A549 (cell line): ENCODE data around the gene CSNK1E. TPM values are rescaled to one million over a fixed set of nuclear protein-coding genes. Genes with fewer than 3 reads are reported as not detected.
A peak's percentile ranks its signal among the peaks of the same experiment; 100 is the strongest.

ENCODE experiments used
- ATAC-seq, 2 experiments: fragments of 200-7000 bp in 1 of 2; fragments of >200 bp in 1 of 2; cut with Nextera tagmentation in 1 of 2; cut with Tn5 transposase in 1 of 2; 3 replicates each; pipeline versions ENCODE4 v1.8.0 to v1.9.1; 2018 to 2020; ENCODE audit warnings: mild to moderate bottlenecking in 1 of 2, moderate library complexity in 1 of 2
- CTCF ChIA-PET: fragments of 300-600 bp; sonication (Branson Sonifier 250); formaldehyde crosslinking; extraction: SDS; loops from one replicate; lab custom pipeline; 2021; ENCODE audit warnings: antibody characterized with exemption, inconsistent platforms; lab: Yijun Ruan, JAX
- POLR2A ChIA-PET: fragments of 350-600 bp; formaldehyde crosslinking; extraction: SDS; loops from one replicate; lab custom pipeline; 2021; ENCODE audit warnings: antibody characterized with exemption, inconsistent platforms; lab: Yijun Ruan, JAX
- DNase-seq, 2 experiments: peaks; one replicate each; pipeline versions ENCODE4 v3.0.0 to v3.0.0-alpha.2; 2011 to 2016; ENCODE audit warnings: low read depth in 1 of 2, low spot score in 1 of 2
- FAIRE-seq: peaks from 2 replicates; lab custom pipeline; 2011; peaks lifted over from hg19 to GRCh38; lab: Jason Lieb, UNC
- H3K27ac ChIP-seq, 2 experiments: fragments of >200 bp; sonication (Bioruptor Twin); formaldehyde crosslinking; 3 replicates each; pipeline ENCODE4 v1.5.1; 2016 to 2017
- H3K4me1 ChIP-seq: fragments of >200 bp; sonication (Bioruptor Twin); formaldehyde crosslinking; 3 replicates; pipeline ENCODE4 v1.6.1; 2016
- H3K4me2 ChIP-seq: fragments of >200 bp; sonication (Bioruptor Twin); formaldehyde crosslinking; 3 replicates; pipeline ENCODE4 v1.6.1; 2016
- H3K4me3 ChIP-seq: fragments of >200 bp; sonication (Bioruptor Twin); formaldehyde crosslinking; 3 replicates; pipeline ENCODE4 v1.5.1; 2016
- H3K9me3 ChIP-seq: fragments of >200 bp; sonication (Bioruptor Twin); formaldehyde crosslinking; 3 replicates; pipeline ENCODE4 v1.6.1; 2016
- CEBPB ChIP-seq, 2 experiments: fragments of >200 bp in 1 of 2; sonication (Bioruptor Twin) in 1 of 2; formaldehyde crosslinking in 1 of 2; IDR thresholded peaks; 2 replicates each; pipeline ENCODE4 v1.6.1; 2012 to 2016
- CHD4 ChIP-seq: fragments of 200-600 bp; sonication (generic); IDR thresholded peaks from 2 replicates; pipeline ENCODE4 v1.6.1; 2016; ENCODE audit warnings: antibody characterized with exemption, mild to moderate bottlenecking, borderline replicate concordance
- EHF ChIP-seq: fragments of 250-450 bp; sonication (Bioruptor Pico); IDR thresholded peaks from 2 replicates; pipeline ENCODE4 v1.5.0; 2020; ENCODE audit warnings: mild to moderate bottlenecking
- ESRRA ChIP-seq: fragments of 150-350 bp; IDR thresholded peaks from 2 replicates; pipeline ENCODE4 v1.6.1; 2014; ENCODE audit warnings: mild to moderate bottlenecking, low read length, borderline replicate concordance
- FOSL2 ChIP-seq, 2 experiments: fragments of 450-650 bp in 1 of 2; fragments of >200 bp in 1 of 2; sonication (Bioruptor Twin) in 1 of 2; formaldehyde crosslinking; IDR thresholded peaks; 2 replicates each; pipeline versions ENCODE4 v1.5.0 to v1.6.1; 2016 to 2020; ENCODE audit warnings: mild to moderate bottlenecking in 1 of 2, moderate library complexity in 1 of 2
- HEYL ChIP-seq: fragments of 250-450 bp; sonication (Bioruptor Pico); IDR thresholded peaks from 2 replicates; pipeline ENCODE4 v1.8.0; 2021; ENCODE audit warnings: mild to moderate bottlenecking, moderate library complexity
- HOXB13 ChIP-seq: fragments of 250-450 bp; sonication (Bioruptor Pico); IDR thresholded peaks from 2 replicates; pipeline ENCODE4 v1.5.0; 2020; ENCODE audit warnings: low read depth, mild to moderate bottlenecking, moderate library complexity
- JUNB ChIP-seq: fragments of >200 bp; sonication (Bioruptor Twin); formaldehyde crosslinking; IDR thresholded peaks from 2 replicates; pipeline ENCODE4 v1.6.1; 2016
- NPAS2 ChIP-seq: fragments of 250-450 bp; sonication (Bioruptor Pico); IDR thresholded peaks from 2 replicates; pipeline ENCODE4 v1.8.0; 2022; ENCODE audit warnings: mild to moderate bottlenecking, moderate library complexity, borderline replicate concordance
- POLR2A ChIP-seq: IDR thresholded peaks from 2 replicates; pipeline ENCODE4 v1.6.1; 2012; ENCODE audit warnings: mild to moderate bottlenecking, low read length
- POLR2AphosphoS2 ChIP-seq: conservative IDR thresholded peaks from 2 replicates; pipeline ENCODE4 v1.6.1; 2012; ENCODE audit warnings: low read length, improper control_type of control experiment, inconsistent platforms
- RAD21 ChIP-seq, 2 experiments: fragments of >200 bp in 1 of 2; sonication (Bioruptor Twin) in 1 of 2; formaldehyde crosslinking in 1 of 2; IDR thresholded peaks in 1 of 2; conservative IDR thresholded peaks in 1 of 2; 2 replicates in 1 of 2; 3 replicates in 1 of 2; pipeline ENCODE4 v1.6.1; 2012 to 2018; ENCODE audit warnings: inconsistent platforms in 1 of 2
- RARB ChIP-seq: fragments of 250-450 bp; sonication (Bioruptor Pico); IDR thresholded peaks from 2 replicates; pipeline ENCODE4 v1.8.0; 2021; ENCODE audit warnings: mild to moderate bottlenecking, moderate library complexity
- SREBF2 ChIP-seq: fragments of 450-650 bp; IDR thresholded peaks from 2 replicates; pipeline ENCODE4 v1.6.1; 2014; ENCODE audit warnings: mild to moderate bottlenecking, moderate library complexity
- TFCP2L1 ChIP-seq: fragments of 250-450 bp; sonication (Bioruptor Pico); IDR thresholded peaks from 2 replicates; pipeline ENCODE4 v1.5.0; 2021; ENCODE audit warnings: mild to moderate bottlenecking
- TP53 ChIP-seq: fragments of 250-450 bp; sonication (Bioruptor Pico); IDR thresholded peaks from 2 replicates; pipeline ENCODE4 v1.5.0; 2021; ENCODE audit warnings: mild to moderate bottlenecking, moderate library complexity
- ZFP36 ChIP-seq: fragments of 450-650 bp; IDR thresholded peaks from 2 replicates; pipeline ENCODE4 v1.6.1; 2014; ENCODE audit warnings: borderline replicate concordance; ENCODE audit not compliant: partially characterized antibody
- ZSCAN20 ChIP-seq: fragments of 250-450 bp; sonication (Bioruptor Pico); IDR thresholded peaks from 2 replicates; pipeline ENCODE4 v1.8.0; 2022; ENCODE audit warnings: mild to moderate bottlenecking, moderate library complexity
- WGBS: methylation state at CpG from one replicate; pipeline ENCODE4 v1.1.6; 2017; ENCODE audit errors: missing lambda C conversion rate; 5-methylcytosine and 5-hydroxymethylcytosine counted together
- polyA plus RNA-seq, 4 experiments: library from polyadenylated mRNA; depleted of rRNA in 3 of 4; stranded (reverse); fragments of >200 nt; fragmentation: RNase III in 1 of 4; extraction: RNeasy Plus Mini Kit Qiagen cat#74134 plus additional on column Dnase treatment in 1 of 4; gene quantifications; 2 replicates in 3 of 4; 3 replicates in 1 of 4; pipeline ENCODE4 v1.2.3, GENCODE V29; 2011 to 2017
- TF ChIP-seq, protein P1 (sequence below): fragments of >200 bp; sonication (Bioruptor Twin); formaldehyde crosslinking; IDR thresholded peaks from 2 replicates; pipeline ENCODE4 v1.6.1; 2016
- TF ChIP-seq, protein P2 (sequence below): fragments of >200 bp; sonication (Bioruptor Twin); formaldehyde crosslinking; IDR thresholded peaks from 3 replicates; pipeline ENCODE4 v1.5.1; 2016
- TF ChIP-seq, protein P3 (sequence below): IDR thresholded peaks from 2 replicates; pipeline ENCODE4 v1.6.1; 2012
- TF ChIP-seq, protein P4 (sequence below): IDR thresholded peaks from 2 replicates; pipeline ENCODE4 v1.6.1; 2012
- TF ChIP-seq, protein P5 (sequence below): fragments of 250-450 bp; sonication (Bioruptor Pico); IDR thresholded peaks from 2 replicates; pipeline ENCODE4 v1.5.0; 2021; ENCODE audit warnings: mild to moderate bottlenecking, moderate library complexity, borderline replicate concordance

CSNK1E gene
- polyA plus RNA-seq, 2 of the 4 experiments (the other 2 are of a cell fraction) = 59.3 to 60.9 TPM

DNA sequence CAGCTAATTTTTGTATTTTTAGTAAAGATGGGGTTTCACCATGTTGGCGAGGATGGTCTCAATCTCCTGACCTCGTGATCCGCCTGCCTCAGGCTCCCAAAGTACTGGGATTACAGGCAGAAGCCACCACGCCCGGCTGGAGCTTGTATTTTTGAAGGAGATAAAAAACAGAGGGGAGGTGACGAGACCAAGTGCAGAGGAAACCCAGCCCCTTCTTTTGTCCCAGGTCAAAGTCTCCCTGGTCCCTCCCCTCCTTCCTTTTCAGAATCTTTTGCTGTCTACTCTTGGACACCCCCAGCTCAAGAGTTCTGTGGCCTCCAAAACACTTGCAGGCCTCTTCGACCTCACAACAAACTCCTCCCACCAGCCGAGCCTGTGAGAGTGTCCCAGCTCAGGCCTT lies 32.2 kb downstream of the CSNK1E start:
- Histone ChIP-seq H3K4me2 (no peak overlapping the region), H3K9me3 (no peaks in the 10 kb centered on the region), H3K4me1 (peaks cover 29% of the 10 kb centered on the region), H3K27ac (0 out of 6 replicates have a peak overlapping the region, but pooled peaks of 1 of the 2 experiments have one; percentile 33), H3K4me3 (no peak overlapping the region)
- CTCF ChIA-PET = interaction anchor here (0.8 to 1.2 kb wide), 3 partner anchors 11 to 170 kb away, joined by 3 to 4 read pairs (median 4); no protein-coding TSS in a partner anchor
- POLR2A ChIA-PET = no interaction called here
- WGBS = 87% methylated on average over 8 of the region's 8 CpGs
- DNase-seq = no peak
- no peak for ATAC-seq
- FAIRE-seq = no peak
- TF ChIP-seq TFCP2L1 (CRISPR knock-in tag) = no peak
- TF ChIP-seq, protein P1, sequence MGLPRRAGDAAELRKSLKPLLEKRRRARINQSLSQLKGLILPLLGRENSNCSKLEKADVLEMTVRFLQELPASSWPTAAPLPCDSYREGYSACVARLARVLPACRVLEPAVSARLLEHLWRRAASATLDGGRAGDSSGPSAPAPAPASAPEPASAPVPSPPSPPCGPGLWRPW = no peak
- TF ChIP-seq, protein P2, sequence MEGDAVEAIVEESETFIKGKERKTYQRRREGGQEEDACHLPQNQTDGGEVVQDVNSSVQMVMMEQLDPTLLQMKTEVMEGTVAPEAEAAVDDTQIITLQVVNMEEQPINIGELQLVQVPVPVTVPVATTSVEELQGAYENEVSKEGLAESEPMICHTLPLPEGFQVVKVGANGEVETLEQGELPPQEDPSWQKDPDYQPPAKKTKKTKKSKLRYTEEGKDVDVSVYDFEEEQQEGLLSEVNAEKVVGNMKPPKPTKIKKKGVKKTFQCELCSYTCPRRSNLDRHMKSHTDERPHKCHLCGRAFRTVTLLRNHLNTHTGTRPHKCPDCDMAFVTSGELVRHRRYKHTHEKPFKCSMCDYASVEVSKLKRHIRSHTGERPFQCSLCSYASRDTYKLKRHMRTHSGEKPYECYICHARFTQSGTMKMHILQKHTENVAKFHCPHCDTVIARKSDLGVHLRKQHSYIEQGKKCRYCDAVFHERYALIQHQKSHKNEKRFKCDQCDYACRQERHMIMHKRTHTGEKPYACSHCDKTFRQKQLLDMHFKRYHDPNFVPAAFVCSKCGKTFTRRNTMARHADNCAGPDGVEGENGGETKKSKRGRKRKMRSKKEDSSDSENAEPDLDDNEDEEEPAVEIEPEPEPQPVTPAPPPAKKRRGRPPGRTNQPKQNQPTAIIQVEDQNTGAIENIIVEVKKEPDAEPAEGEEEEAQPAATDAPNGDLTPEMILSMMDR = no peak
- TF ChIP-seq CHD4 = no peak
- TF ChIP-seq RARB (CRISPR knock-in tag) = no peak
- TF ChIP-seq RAD21 (conservative IDR thresholded peaks at IDR 0.05 in 1 of 2, IDR thresholded peaks at IDR 0.05 in 1 of 2) = no peak
- TF ChIP-seq NPAS2 = no peak
- TF ChIP-seq POLR2AphosphoS2 = no peak
- TF ChIP-seq, protein P3, sequence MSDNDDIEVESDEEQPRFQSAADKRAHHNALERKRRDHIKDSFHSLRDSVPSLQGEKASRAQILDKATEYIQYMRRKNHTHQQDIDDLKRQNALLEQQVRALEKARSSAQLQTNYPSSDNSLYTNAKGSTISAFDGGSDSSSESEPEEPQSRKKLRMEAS = no peak
- no peak for TF ChIP-seq EHF
- TF ChIP-seq FOSL2 (IDR thresholded peaks at IDR 0.05) = no peak
- no peak for TF ChIP-seq FOSL2 (CRISPR knock-in tag; IDR thresholded peaks at IDR 0.05)
- no peak for TF ChIP-seq ZFP36
- no peak for TF ChIP-seq JUNB
- TF ChIP-seq ESRRA = no peak
- no peak for TF ChIP-seq POLR2A
- no peak for TF ChIP-seq HOXB13 (CRISPR knock-in tag)
- TF ChIP-seq, protein P4, sequence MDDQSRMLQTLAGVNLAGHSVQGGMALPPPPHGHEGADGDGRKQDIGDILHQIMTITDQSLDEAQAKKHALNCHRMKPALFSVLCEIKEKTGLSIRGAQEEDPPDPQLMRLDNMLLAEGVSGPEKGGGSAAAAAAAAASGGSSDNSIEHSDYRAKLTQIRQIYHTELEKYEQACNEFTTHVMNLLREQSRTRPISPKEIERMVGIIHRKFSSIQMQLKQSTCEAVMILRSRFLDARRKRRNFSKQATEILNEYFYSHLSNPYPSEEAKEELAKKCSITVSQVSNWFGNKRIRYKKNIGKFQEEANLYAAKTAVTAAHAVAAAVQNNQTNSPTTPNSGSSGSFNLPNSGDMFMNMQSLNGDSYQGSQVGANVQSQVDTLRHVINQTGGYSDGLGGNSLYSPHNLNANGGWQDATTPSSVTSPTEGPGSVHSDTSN = no peak

DNA sequence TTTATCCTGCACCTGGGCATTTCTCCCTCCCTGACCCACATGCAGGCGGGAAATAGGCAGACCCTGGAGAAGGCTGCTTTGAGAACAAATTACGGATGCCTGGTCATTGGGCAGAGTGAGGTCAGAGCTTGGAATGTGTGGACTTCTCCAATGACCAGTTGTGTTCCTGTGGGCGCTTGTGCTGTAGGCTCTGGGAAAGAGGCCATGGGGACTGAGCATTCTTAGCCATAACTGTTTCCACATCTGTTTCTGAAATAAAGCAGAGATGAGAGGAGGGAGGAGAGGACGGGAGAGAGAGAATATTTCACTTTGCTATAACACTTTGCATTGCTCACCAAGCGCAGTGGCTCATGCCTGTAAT lies 33.2 kb downstream of the CSNK1E start:
- ChIA-PET CTCF (interaction anchor here (0.6 to 2.8 kb wide), 4 partner anchors 12 to 229 kb away, joined by 4 to 13 read pairs (median 4); no protein-coding TSS in a partner anchor), POLR2A (no interaction called here)
- Histone ChIP-seq H3K4me1 (peaks cover 31% of the 10 kb centered on the region), H3K4me2 (peak overlapping the region; percentile 68), H3K4me3 (no peak overlapping the region), H3K9me3 (no peaks in the 10 kb centered on the region), H3K27ac (peak overlapping the region; percentile 69 to 85)
- TF ChIP-seq, protein P5, sequence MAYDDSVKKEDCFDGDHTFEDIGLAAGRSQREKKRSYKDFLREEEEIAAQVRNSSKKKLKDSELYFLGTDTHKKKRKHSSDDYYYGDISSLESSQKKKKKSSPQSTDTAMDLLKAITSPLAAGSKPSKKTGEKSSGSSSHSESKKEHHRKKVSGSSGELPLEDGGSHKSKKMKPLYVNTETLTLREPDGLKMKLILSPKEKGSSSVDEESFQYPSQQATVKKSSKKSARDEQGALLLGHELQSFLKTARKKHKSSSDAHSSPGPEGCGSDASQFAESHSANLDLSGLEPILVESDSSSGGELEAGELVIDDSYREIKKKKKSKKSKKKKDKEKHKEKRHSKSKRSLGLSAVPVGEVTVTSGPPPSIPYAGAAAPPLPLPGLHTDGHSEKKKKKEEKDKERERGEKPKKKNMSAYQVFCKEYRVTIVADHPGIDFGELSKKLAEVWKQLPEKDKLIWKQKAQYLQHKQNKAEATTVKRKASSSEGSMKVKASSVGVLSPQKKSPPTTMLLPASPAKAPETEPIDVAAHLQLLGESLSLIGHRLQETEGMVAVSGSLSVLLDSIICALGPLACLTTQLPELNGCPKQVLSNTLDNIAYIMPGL (CRISPR knock-in tag) = no peak
- no peak for TF ChIP-seq HEYL
- no peak for TF ChIP-seq RARB (CRISPR knock-in tag)
- TF ChIP-seq CEBPB (IDR thresholded peaks at IDR 0.05) = no peak
- TF ChIP-seq SREBF2 = no peak
- TF ChIP-seq TP53 (CRISPR knock-in tag) = no peak
- TF ChIP-seq ZSCAN20 (CRISPR knock-in tag) = no peak
- peak; percentile 38 to 40; a peak in 5 of 6 replicates for ATAC-seq
- WGBS = 78% methylated on average over 5 of the region's 5 CpGs
- FAIRE-seq = no peak
- DNase-seq = no peak
